Measurements from ENCODE around the gene NEO1.

DNA sequence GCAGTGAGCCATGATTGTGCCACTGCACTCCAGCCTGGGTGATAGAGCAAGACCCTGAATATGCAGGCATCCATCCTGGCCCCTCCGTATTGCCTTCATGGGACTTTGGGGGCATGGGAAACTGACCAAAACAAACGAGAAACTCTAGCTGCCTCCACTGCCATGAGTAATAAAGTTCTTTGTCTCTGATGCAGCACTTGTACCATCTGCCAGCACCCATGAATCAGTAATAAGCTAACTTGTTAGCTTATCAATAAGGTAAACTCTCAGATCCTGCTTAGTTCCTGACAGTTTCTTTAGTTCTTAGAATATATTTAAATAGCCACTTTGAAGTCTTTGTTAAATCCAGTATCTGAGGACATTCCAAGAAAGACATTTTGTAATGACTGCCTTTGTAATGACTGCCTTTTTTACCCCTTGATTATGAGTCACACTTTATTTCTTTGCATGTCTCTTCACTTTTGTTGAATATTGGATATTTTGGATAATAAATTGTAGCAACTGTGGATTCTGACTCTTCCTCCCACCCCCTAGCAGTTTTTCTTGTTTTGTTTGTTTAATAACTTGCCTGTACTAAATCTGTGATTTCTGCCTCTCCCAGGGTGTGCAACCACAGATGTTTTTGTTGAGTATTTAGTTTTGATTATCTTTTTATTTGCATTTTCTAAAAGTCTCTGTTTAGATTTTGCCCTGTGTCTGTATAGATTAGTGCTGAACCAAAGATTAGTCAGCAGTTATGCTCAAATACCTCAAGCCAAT, 179.6 kb downstream of the NEO1 start:
- no peak for TF ChIP-seq EZH2phosphoT487 (IDR thresholded peaks at IDR 0.05; ENCODE audit: borderline replicate concordance, low read length)
- TF ChIP-seq, protein P1, sequence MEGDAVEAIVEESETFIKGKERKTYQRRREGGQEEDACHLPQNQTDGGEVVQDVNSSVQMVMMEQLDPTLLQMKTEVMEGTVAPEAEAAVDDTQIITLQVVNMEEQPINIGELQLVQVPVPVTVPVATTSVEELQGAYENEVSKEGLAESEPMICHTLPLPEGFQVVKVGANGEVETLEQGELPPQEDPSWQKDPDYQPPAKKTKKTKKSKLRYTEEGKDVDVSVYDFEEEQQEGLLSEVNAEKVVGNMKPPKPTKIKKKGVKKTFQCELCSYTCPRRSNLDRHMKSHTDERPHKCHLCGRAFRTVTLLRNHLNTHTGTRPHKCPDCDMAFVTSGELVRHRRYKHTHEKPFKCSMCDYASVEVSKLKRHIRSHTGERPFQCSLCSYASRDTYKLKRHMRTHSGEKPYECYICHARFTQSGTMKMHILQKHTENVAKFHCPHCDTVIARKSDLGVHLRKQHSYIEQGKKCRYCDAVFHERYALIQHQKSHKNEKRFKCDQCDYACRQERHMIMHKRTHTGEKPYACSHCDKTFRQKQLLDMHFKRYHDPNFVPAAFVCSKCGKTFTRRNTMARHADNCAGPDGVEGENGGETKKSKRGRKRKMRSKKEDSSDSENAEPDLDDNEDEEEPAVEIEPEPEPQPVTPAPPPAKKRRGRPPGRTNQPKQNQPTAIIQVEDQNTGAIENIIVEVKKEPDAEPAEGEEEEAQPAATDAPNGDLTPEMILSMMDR (IDR thresholded peaks at IDR 0.05; ENCODE audit: low read depth, low read length, poor library complexity, severe bottlenecking) = no peak
